NCI-H2107 treated with DMSO at 0.1 percent for 48 hours (cell line): ENCODE results near the gene BLOC1S4.
A peak's percentile ranks its signal among the peaks of the same experiment; 100 is the strongest.

Experiments used
- DNase-seq: peaks from one replicate; lab custom pipeline; 2025; ENCODE audit not compliant: unreplicated experiment; lab: John Stamatoyannopoulos, UW

Gene BLOC1S4

DNA sequence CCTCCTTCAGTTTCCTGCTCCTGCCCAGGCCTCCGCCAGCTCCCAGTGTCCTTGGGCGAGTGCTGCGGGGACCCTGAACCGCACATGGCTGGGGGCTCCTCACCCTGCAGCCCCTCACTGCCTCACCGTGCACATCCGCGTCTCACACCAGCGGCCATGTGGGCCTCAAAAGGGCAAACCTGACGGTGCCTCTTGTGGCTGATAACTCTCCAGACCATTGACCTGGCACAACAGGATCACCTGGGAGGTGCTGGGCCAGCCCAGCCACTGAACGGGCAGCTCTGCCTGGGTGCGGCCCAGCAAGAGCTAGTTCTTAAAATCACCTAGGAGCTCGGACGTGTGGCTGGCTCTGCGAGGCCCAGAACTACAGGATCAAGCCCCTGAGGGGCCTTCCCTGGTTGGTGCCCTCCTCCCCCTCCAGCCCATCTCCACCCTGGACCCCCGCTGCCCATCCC is 26.4 kb upstream of the BLOC1S4 start:
- no peak for DNase-seq

DNA sequence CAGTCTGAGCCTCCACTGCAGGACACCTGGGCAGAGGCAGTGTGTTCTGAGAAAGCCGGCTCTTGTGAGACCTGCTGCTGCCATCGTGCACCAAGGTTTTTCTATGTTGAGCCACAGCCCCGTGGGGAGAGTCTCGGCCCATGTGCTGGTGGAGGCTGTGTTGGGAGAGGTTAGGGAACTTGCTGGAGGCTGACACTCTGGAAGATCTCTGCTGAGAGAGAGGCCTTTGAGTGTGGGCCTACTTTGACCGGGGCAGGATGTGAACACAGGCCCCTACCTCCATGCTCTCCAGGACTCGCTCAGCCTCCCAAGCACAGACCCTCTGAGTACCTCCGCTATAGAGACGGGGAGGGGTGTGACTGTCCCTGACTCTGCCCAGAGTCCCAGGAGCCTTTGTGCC is 23.6 kb upstream of the BLOC1S4 start:
- DNase-seq = no peak

DNA sequence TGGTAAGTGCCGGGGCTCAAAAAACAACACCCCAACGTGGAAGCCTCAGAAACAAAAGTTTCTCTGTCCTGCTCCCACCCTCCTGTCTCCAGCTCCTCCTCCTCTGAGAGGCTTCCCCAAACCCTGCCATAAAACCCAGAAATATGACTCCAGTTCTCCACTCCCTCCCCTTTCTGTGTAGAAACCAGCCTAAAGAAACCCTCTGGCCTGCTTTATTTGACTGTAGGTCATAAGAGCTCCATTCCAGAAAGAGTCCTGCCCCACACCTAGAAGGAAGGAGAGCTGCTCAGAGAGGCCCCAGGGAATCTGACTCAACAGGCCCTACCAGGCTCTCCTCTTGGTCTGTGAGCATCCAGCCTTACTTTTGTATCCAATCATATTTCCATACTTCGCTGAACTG is 23.2 kb upstream of the BLOC1S4 start:
- no peak for DNase-seq

DNA sequence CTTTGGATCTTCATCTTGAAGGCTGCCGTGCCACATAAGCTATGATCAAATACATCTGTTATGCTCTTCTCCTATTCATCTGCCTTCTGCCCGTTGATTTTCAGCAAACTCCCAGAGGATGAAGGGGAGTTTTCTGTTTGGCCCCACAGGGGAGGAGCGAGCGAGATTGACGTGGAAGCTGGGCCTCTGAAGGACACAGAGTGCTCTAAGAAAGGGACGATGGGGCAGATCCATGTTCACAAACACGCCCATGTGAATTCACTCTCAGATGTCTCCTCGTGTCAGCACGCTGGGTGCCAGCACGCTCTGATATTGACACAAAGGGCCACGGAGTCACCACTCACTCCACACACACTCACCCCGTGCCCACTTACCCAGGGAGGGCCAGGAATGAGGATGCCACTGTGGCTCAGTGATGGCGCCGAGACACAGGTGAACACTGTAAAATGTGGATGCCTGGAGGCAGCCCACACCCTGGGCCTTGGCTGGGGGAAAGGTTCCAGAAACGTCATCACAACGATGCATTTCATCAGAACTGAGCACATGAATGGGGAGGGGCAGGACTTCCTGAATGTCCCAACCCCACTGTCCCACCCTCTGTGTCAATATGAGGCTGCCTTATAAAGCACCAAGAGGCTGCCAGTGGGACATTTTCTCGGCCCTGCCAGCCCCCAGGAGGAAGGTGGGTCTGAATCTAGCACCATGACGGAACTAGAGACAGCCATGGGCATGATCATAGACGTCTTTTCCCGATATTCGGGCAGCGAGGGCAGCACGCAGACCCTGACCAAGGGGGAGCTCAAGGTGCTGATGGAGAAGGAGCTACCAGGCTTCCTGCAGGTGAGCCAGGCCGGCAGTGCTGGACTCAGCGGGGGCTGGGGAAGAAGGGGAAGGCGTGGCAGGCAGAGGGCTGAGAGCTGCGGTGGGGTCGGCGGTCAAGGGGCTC is 22.5 kb upstream of the BLOC1S4 start, which contains the start of gene S100P:
TSS of gene S100P (plus strand) at position 648 of the 946 bp plus-strand sequence. CDS start at position 703, 55 bp downstream.
- no peak for DNase-seq

DNA sequence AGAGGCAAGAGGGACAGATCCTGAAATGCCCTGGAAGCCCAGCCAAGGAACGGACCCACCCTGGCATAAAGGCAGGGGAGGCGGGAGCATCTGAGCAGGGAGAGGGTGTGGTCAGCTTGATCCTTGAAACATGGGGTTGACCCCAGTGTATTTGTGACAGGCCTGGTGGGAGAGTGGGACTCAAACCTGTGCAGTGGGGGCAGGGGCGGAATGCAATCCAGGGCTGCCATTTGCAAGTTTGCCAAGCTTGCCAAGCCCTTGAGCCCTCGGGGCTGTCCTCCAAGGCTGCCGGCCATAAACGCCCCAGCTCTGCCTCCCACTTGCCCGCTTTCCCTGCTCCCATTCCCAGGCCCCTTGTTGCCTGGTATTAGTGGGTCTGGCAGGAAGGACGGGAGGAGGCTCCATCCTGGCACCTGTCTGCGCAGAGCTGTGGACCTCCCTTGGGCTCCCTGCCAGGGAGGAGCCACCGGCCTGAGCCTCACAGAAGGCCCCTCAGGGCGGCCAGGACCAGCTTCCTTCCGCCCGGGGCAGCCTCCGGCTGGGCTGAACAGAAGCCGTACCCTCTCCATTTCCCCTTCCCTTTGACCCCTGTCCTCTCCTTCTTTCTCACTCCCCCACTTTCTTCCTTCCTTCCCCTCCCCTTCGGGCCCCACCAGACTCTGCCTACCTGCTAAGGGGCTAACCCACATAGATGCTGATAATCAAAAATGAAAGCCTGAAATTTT is 21.6 kb upstream of the BLOC1S4 start:
- DNase-seq = no peak

DNA sequence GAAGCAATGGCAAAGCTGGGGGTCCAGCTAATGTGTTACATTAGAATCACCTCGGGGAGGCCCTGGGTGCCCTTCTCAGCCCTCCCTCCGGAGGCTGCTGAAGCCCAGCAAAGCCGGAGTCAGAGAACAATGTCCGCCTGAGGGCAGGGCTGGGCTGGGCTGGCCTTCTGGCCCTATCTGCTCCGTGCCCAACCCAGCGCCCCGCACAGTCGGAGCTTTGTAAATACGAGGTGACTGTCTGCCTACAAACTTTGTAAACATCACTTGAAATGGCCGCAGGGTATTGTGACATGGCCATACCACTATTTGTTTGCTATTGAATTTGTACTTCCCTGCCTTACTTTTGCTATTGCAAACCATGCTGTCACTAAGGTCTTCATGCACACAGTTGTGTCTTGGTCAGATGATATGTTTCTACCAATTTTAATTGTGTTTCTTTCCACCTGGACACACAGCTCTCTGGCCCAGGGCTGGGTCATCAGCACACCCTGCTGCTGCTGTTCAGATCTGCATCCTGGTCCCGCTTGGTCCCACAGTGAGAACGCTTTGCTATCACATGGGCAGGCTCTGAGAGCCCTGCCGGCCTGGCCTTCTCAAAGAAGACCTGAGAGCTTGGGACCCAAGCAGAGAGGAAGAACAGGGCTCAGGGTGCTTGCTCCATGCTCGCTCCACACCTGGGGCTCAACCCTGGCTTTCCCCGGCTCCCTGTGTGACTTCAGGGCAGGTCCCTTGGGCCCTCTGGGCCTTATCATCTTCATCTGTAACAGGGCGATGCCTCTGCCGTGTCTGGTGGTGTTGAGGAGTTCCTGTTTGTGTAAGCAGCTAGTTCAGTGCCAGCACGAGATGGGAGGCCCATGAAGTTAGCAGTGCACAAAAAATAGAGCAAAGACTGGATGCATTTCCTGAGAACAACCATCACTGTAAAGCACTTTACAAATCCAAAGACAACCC is 20.0 kb upstream of the BLOC1S4 start:
- no peak for DNase-seq

DNA sequence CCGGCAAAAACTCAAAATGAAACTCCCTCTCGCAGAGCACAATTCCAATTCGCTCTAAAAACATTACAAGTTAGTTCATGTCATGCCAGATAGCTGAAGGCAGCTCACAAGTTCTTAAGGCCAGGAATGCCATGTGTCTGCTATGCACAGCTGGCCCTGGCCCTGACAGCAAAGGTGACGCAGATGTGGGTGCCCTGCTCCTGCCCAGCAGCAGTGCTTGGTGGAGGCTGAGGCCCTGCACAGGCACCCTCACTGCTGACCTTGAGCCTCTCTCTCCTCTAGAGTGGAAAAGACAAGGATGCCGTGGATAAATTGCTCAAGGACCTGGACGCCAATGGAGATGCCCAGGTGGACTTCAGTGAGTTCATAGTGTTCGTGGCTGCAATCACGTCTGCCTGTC is 19.4 kb upstream of the BLOC1S4 start:
- DNase-seq = no peak

DNA sequence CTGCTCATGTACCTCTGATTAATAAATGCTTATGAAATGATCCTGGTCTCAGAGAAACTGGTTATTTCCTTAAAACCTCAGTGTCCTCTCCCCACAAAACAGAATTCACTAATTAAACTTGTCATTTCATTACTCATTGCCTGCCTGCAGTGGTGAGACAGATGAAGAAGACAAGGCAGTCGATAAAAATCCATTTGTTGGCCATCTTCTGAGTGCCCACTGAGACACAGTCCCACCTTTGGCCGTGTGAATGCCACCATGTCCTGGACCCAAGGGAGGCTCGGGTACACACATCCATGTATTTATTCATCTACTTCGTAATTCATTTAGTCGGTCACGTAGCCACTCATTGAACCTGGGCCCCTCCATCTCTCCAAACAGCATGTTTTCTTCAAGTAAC is 18.8 kb upstream of the BLOC1S4 start:
- no peak for DNase-seq

DNA sequence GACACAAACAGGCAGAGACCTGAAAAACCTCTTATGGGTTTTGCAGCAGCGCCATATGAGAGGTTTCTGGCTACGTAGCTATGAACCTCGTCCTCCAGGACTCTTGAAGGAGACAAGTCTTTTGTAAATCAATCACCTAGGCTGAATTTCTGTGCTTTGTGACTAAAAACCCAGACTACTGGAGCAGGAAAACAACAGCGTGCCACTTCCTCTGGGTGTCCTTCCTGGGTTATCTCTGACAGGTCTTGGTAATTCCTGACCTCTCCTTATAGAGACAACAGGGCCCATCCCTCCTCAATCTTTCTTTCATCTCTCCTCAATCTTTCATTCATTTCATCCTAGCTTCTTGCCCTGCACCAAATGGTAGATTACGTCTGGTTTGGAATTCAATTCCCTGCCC is 16.6 kb upstream of the BLOC1S4 start:
- no peak for DNase-seq

DNA sequence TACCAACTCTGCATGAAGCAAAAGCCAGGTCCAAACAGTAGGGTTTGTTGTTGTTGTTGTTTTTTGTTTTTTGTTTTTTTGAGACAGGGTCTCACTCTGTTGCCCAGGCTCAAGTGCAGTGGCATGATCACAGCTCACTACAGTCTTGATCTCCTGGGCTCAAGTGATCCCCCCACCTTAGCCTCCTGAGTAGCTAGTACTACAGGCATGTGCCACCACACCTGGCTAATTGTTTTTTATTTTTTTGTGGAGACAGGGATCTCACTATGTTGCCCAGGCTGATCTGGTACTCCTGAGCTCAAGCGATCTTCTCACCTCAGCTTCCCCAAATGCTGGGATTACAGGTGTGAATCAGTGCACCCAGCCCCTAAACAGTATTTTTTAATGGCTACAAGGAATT is 16.1 kb upstream of the BLOC1S4 start:
- DNase-seq = no peak

DNA sequence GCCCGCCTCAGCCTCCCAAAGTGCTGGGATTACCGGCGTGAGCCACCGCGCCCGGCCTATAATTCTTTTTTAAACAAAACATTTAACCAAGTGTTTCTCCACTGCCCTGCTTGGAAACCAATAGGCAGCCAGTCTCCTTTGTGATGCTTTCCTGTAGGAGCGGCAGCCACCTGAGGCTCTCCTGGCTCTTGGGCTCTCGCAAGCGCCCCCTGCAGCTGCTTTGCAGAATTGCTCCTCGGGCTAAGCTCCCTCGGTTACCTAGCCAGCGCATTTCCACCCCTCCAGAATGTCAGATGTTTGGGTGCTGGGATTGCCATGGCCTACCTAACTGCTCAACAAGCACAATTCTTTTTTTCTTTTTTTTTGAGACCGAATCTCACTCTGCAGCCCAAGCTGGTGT is 14.6 kb upstream of the BLOC1S4 start:
- DNase-seq = no peak

DNA sequence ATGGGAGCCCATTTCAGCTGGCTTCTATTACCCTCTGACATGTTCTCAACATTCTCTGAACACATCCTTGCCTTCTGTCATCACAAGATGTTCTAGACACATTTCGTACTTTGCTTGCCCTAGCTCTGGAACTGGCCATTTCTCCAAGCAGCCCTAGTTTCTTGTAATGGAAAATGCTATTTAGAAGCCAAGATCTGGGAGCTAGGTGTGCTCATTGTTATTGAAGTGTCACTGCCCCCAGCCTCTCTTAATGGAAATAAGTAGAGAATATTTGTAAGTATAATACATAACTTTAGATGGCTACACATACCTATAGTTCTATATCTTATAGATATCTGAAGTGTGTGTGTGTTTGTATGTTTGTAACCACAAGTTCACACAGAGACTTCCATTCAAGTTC is 13.2 kb upstream of the BLOC1S4 start:
- no peak for DNase-seq

DNA sequence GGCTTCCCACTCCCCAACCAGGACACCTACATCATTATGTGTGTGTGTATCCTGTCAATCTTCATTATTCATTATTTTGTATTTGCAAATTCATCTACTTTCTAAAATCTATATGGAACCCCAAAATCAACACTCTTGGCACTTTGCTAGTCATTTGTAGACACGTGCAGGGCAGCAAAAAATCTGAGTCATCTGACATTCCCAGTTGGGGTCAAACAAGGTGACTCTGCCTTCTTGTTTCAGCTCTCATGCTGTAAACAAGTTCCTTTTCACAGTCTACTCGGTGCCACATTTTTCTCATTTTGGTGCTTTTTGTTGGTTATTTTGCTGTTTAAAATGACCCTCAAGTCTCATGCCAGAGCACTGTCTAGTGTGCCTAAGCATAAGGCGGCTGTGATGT is 12.2 kb upstream of the BLOC1S4 start:
- no peak for DNase-seq

DNA sequence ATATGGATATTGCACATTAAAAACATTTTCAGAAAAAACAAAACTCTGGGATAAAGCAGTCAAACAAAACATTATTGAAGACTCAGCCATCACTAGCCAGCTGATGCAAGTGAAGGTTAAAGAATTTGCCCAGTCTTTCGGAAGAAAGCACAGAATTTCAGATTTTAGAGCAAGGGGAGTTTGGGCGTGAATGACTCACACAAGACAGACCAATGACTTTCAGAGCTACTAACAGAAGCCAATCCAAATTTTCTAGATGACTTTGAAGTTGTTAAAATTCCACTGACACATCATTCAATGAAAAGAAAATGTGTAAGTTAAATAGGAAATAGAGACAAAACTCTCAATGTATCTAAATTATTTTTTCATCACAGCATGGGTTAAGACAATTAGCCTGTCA is 10.3 kb upstream of the BLOC1S4 start:
- no peak for DNase-seq

DNA sequence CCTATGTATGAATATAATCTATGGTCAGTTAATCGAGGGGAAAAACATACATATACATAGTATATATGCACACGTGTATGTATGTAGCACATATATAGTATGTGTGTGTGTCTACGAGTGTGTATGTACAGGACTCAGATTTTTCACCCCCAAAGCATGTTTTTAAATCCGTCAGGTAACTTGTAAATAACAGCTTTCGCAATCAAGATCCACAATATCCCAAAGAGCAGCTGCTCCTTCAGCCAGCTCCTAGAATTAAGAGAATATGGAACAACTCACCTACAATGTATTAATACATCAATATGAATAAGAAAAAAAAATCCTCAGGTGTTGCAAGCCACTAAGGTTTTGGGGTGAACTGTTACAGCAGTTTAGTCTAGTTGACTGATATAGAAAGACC is 9.8 kb upstream of the BLOC1S4 start:
- DNase-seq = no peak

DNA sequence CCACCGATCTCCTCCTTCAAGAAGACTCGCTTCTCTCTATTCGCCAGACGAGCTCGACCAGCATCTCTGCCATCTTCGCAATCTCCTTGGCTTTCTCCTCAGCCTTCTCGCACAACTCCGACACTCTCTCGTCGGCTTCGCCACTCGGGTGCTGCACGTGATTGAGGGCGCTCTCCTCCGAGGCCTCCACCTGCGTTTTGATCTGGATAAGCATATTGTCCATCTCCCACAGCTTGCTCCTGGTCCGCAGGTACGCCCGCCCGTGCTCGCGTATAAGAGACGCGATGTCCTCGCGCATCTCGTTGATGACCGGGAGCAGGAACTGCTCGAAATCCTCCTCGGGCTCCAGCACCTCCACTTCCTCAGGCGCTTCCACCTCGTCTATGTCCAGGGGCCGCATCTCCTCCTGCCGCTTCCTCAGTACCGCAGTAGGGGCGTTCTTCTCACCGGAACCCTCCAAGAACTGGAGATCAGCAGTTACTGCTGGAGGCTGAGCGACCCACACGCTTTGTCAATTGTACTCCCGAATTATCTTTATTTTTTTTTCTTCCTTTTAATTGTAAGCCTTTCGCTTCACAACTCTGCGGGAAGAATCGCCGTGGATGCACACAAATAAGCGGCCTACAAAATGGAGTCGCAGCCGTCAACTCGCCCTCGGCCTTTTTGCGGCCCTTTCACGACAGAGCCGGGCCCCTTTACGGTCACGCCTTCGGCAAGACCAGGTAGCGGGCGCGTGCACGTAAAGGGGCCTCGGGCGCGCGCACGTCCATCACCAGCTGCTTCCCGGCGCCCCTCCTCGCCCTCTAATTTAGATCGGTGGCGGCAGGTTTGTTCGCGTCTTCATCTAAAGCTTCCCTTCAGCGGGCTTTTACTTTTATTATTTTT is 6.5 kb upstream of the BLOC1S4 start, which contains the start of gene MRFAP1L1:
TSS of gene MRFAP1L1 (minus strand) at position 636 of the 885 bp plus-strand sequence. CDS start at position 400, 236 bp downstream.
- DNase-seq = peak; percentile 82

DNA sequence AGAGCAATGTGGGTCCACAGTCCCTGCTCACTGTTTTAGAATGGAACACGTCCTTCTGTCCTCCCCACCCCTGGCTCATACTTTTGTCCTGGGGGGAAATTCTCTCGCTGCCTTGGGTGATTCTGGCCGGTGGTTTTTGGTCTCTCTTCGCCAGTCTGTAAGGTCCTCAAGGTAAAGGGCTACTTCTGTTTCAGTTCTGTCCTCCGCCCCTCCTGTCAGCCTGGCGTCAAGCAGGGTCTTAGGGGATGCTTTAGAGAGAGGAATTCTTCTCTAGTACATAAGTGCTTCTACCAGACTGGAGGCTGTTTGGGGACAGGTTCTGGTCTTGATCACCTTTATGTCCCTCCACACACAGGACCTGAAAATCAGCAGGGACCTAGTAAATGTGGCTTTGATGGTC is 5.7 kb upstream of the BLOC1S4 start:
- no peak for DNase-seq

DNA sequence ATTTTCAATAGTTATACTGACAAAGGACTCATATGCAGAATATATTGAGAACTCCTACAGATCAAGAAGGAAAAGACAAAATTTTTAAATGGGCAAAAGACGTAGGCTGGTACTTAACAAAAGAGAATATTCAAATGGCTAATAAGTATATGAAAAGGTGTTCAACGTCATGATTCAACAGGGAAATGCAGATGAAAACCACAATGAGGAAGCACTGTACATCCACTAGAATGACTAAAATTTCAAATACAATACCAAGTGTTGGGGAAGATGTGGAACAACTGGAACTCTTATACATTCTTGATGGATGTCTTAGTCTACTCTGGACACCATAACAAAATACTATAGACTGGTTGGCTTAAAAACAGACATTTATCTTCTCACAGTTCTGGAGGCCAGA is 5.0 kb upstream of the BLOC1S4 start:
- no peak for DNase-seq

DNA sequence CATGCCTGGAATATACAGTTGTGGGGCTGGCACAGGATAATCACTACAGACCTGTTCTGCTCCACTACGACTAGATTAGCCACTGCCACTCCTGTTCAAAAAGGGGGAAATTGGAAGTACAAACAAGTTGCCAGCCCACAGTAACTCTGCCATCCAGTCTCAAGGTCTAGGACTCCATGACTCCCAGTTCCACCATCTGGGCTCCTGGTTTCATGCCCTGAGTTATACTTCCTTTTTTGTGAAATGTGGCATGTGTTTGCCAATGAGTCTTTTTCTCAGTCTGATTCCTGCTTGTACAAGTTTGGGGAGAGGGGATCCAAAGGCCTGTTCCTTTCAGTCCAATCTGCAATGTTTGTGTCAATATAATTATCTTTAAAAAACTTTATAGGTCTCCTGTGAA is 1.0 kb upstream of the BLOC1S4 start:
- no peak for DNase-seq

DNA sequence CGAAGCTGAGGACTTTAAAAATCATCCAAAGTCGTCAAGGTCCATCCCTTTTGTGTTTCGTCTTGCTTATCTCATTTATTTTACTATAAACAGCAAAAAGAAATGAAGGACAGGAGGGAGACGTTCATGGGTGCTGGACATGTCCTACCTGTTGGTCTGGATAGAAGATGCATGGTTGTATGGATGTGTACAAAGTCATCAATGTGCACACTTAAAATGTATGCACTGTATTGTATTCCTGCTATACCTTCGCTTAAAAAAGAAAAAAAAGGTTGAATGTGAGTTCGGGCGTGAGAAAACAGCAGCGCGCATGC is 313 bp upstream of the BLOC1S4 start:
- DNase-seq = no peak
